Measurements from ENCODE around the gene OR4D10. TPM values are rescaled to one million over a fixed set of nuclear protein-coding genes. Genes with fewer than 3 reads are reported as not detected.
"Not testable (repeated sequence)": the region's sequence is repeated elsewhere in the genome, so short reads cannot be mapped to it uniquely, and the experiment has no call there.

Gene OR4D10
- total and polyA plus RNA-seq, 2 of the 13 experiments (the other 11 are each of a cell fraction or from before 2014, with no cell fraction given), result not detected

DNA sequence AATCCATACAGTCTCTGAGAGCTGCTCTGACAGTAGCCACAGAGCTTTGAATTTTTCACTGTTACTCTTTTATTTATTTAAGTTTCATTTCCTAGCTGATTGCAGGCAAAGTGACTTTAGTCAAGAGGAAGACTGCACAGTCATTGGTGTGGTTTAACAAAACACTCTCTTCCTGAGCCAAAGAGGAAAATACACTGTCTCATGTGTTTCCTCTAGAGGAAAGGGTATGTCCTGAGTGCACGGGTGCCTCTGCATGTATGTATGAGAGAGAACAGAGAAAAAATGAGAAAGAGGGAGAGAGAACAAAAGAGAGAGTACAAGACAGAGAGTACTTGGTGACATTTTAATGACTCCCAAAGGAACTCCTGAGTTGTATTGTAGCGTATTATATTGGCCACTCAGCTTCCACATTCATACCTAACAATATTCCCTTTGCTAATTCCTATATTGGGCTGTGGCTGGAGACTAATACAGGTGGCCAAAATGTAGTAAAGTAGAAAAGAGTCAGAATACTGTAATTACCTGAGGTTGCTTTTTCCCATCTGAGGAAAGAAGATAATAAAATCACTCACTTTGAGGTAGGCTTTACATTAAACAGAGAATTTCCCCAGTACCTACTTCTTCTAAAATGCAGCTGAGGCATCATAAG lies 38.0 kb downstream of the OR4D10 start, which contains the start of gene OR4D9:
Gene OR4D9, plus strand, starts transcription at position 599 of the 649 bp plus-strand sequence. CDS start 3,374 bp downstream, outside the sequence.
- no peak within 1 kb of the TSS for H3K4me2 ChIP-seq (ENCODE audit: low read depth, low read length)
- no peaks in the 10 kb centered on the region for H3K36me3 ChIP-seq (replicated peaks in 1 of 2; ENCODE audit: control insufficient read depth in 1 of 2, insufficient read depth in 2 of 2, low read length in 2 of 2)
- H4K20me1 ChIP-seq (ENCODE audit: insufficient read depth, low read length), result no peaks in the 10 kb centered on the region
- DNase-seq (ENCODE audit: low spot score), result no peak
- FAIRE-seq, result no peak
- POLR2A ChIA-PET, result no interaction called here
- no peaks in the 10 kb centered on the region for H3K9me3 ChIP-seq (ENCODE audit: low read length)
- H3K4me1 ChIP-seq (ENCODE audit: insufficient read depth, low read length), result no peaks in the 10 kb centered on the region
- no peak for ATAC-seq
- H3K27ac ChIP-seq (ENCODE audit: extremely low read length, insufficient read depth, low read length), result no peak within 1 kb of the TSS
- intact Hi-C loops (cut with micrococcal nuclease; ENCODE audit: unreplicated experiment) (no loop called here), in situ Hi-C loops (cut with HindIII; ENCODE audit: extremely low pct_ligation_motif_present, low pct_unique_long_range_greater_than_20kb) (no loop called here)
- H2AFZ ChIP-seq (ENCODE audit: low read length), result no peak within 1 kb of the TSS
- no peak within 1 kb of the TSS for H3K9ac ChIP-seq (ENCODE audit: insufficient read depth, low read depth, low read length)
- peaks cover 0 to 3% of the 10 kb centered on the region in 2 experiments; a peak in 1 of 5 replicates for H3K27me3 ChIP-seq (ENCODE audit: control insufficient read depth in 1 of 2, insufficient read depth in 2 of 2, low read length in 2 of 2)
- no peaks in the 10 kb centered on the region for H3K79me2 ChIP-seq (ENCODE audit: insufficient read depth, low read length)
- WGBS (ENCODE audit: low lambda C conversion rate), result 17% methylated on average over 2 of the region's 2 CpGs
- no TSS peak for BruUV-seq (replicated peaks)
- TF ChIP-seq ZNF629 (CRISPR knock-in tag; conservative IDR thresholded peaks at IDR 0.05), result no peak
- CTCF ChIA-PET (ENCODE audit: low intra/inter-chr PET ratio, low total read pairs), result no interaction called here
- no peak within 1 kb of the TSS for H3K4me3 ChIP-seq (replicated peaks in 1 of 3; ENCODE audit: insufficient read depth in 1 of 3, low read depth in 2 of 3, low read length in 3 of 3)

DNA sequence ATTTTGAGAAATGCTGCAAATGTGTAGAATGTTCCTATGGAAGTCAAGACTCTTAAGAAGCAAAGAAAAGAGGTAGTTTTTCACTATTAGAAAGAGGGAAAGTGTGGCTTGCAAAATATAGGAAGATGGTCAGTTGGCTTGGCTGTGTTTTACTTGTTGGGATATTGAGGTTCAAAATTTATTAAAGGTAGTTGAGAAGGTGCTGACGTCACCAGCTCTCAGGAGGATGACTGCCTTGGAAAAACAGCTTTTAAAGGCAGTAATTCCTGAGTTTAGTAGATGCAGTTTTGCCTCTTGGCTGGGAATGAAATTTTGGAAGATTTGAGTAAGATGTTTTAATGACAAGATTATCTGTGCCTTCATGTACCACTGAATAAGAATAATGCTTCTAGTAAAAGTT lies 38.6 kb downstream of the OR4D10 start:
- Histone ChIP-seq H3K79me2 (ENCODE audit: insufficient read depth, low read length) (no peaks in the 10 kb centered on the region), H3K4me1 (ENCODE audit: insufficient read depth, low read length) (no peaks in the 10 kb centered on the region), H3K9ac (ENCODE audit: insufficient read depth, low read depth, low read length) (no peak overlapping the region), H2AFZ (ENCODE audit: low read length) (no peak overlapping the region), H3K27me3 (ENCODE audit: control insufficient read depth in 1 of 2, insufficient read depth in 2 of 2, low read length in 2 of 2) (peaks cover 0 to 3% of the 10 kb centered on the region in 2 experiments; a peak in 1 of 5 replicates), H3K9me3 (ENCODE audit: low read length) (no peaks in the 10 kb centered on the region), H3K4me3 (replicated peaks in 1 of 3; ENCODE audit: insufficient read depth in 1 of 3, low read depth in 2 of 3, low read length in 3 of 3) (no peak overlapping the region), H3K27ac (ENCODE audit: extremely low read length, insufficient read depth, low read length) (no peak overlapping the region), H3K4me2 (ENCODE audit: low read depth, low read length) (no peak overlapping the region), H4K20me1 (ENCODE audit: insufficient read depth, low read length) (no peaks in the 10 kb centered on the region), H3K36me3 (replicated peaks in 1 of 2; ENCODE audit: control insufficient read depth in 1 of 2, insufficient read depth in 2 of 2, low read length in 2 of 2) (no peaks in the 10 kb centered on the region)
- TF ChIP-seq, protein P1, sequence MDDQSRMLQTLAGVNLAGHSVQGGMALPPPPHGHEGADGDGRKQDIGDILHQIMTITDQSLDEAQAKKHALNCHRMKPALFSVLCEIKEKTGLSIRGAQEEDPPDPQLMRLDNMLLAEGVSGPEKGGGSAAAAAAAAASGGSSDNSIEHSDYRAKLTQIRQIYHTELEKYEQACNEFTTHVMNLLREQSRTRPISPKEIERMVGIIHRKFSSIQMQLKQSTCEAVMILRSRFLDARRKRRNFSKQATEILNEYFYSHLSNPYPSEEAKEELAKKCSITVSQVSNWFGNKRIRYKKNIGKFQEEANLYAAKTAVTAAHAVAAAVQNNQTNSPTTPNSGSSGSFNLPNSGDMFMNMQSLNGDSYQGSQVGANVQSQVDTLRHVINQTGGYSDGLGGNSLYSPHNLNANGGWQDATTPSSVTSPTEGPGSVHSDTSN (CRISPR knock-in tag; IDR thresholded peaks at IDR 0.05; ENCODE audit: borderline replicate concordance), result no peak
- TF ChIP-seq ATF7 (IDR thresholded peaks at IDR 0.05) (peak; percentile 73), ATF7 (CRISPR knock-in tag; IDR thresholded peaks at IDR 0.05) (no peak), ZNF274 (CRISPR knock-in tag; IDR thresholded peaks at IDR 0.05) (no peak), DR1 (CRISPR knock-in tag; IDR thresholded peaks at IDR 0.05) (no peak), CREB1 (IDR thresholded peaks at IDR 0.05) (peak; percentile 92), CREB1 (CRISPR knock-in tag; IDR thresholded peaks at IDR 0.05) (no peak), REL (CRISPR knock-in tag; conservative IDR thresholded peaks at IDR 0.05) (no peak), TAF1 (CRISPR knock-in tag; IDR thresholded peaks at IDR 0.05) (no peak)
- ChIA-PET CTCF (ENCODE audit: low intra/inter-chr PET ratio, low total read pairs) (no interaction called here), POLR2A (no interaction called here)
- in situ Hi-C loops (cut with HindIII; ENCODE audit: extremely low pct_ligation_motif_present, low pct_unique_long_range_greater_than_20kb) (no loop called here), intact Hi-C loops (cut with micrococcal nuclease; ENCODE audit: unreplicated experiment) (no loop called here)
- no TSS peak for BruUV-seq (replicated peaks)
- ATAC-seq (no peak), FAIRE-seq (no peak), DNase-seq (ENCODE audit: low spot score) (no peak)
- whole genome bisulfite sequencing (ENCODE audit: low lambda C conversion rate), result 0% methylated on average over 1 of the region's 1 CpG

DNA sequence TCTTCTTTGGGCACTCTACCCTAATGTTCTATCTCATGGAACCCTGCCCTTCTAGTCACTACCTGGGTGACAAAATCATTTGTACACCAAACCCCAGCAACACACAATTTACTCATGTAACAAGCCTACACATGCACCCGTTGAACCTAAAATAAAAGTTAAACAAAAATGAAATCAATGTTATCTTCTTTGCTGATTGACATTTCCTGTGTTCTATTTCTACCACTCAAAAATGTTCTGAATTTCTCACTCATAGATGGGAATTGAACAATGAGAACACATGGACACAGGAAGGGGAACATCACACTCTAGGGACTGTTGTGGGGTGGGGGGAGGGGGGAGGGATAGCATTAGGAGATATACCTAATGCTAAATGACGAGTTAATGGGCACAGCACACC lies 47.0 kb downstream of the OR4D10 start:
- BruUV-seq (replicated peaks); H3K4me1 ChIP-seq (ENCODE audit: insufficient read depth, low read length); POLR2A ChIA-PET; DNase-seq (ENCODE audit: low spot score); intact Hi-C loops (cut with micrococcal nuclease; ENCODE audit: unreplicated experiment); FAIRE-seq; H3K27me3 ChIP-seq (ENCODE audit: control insufficient read depth in 1 of 2, insufficient read depth in 2 of 2, low read length in 2 of 2); H3K4me3 ChIP-seq (replicated peaks in 1 of 3; ENCODE audit: insufficient read depth in 1 of 3, low read depth in 2 of 3, low read length in 3 of 3); CTCF ChIA-PET (ENCODE audit: low intra/inter-chr PET ratio, low total read pairs); H4K20me1 ChIP-seq (ENCODE audit: insufficient read depth, low read length); H3K36me3 ChIP-seq (replicated peaks in 1 of 2; ENCODE audit: control insufficient read depth in 1 of 2, insufficient read depth in 2 of 2, low read length in 2 of 2); H3K9ac ChIP-seq (ENCODE audit: insufficient read depth, low read depth, low read length); H3K9me3 ChIP-seq (ENCODE audit: low read length); H3K27ac ChIP-seq (ENCODE audit: extremely low read length, insufficient read depth, low read length); ATAC-seq; in situ Hi-C loops (cut with HindIII; ENCODE audit: extremely low pct_ligation_motif_present, low pct_unique_long_range_greater_than_20kb); H2AFZ ChIP-seq (ENCODE audit: low read length); H3K4me2 ChIP-seq (ENCODE audit: low read depth, low read length); H3K79me2 ChIP-seq (ENCODE audit: insufficient read depth, low read length): not testable (repeated sequence)
- 4% methylated on average over 2 of the region's 2 CpGs for WGBS (ENCODE audit: low lambda C conversion rate)

Data from HepG2 (cell line).